ENCODE measurements around the gene TMEM178B.

DNA sequence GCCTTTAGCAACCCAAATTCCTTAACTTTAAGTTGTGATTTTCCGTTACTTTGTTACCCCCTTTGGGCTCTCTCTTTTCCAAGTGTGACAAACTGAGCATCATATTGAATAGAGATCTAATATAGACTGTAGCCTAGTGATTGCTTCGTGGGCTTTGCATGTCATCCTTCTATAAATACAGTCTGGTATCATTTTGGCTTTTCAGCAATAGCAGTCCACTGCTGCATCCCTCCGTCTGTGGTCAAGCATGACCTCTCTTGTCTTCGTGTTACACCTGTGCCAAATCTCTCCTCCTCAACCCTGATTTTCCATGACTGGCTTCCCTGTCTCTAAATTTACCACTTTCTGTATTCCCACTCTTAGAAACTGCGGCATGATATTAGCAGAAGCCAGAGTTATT is 423.5 kb downstream of the TMEM178B start:
- no peak for TF ChIP-seq TAF1 (IDR thresholded peaks at IDR 0.05; ENCODE audit: borderline replicate concordance, insufficient read depth, low read length)
- TF ChIP-seq FOXP2 (optimal IDR thresholded peaks at IDR 0.05; ENCODE audit: borderline replicate concordance, extremely low read depth, extremely low read length, insufficient read depth): no peak
- no peak for TF ChIP-seq POLR2AphosphoS5 (IDR thresholded peaks at IDR 0.05; ENCODE audit: low read depth, low read length)

Measured in PFSK-1 (cell line).